ENCODE measurements around the gene TOMM20L. TPM values are rescaled to one million over a fixed set of nuclear protein-coding genes. Genes with fewer than 3 reads are reported as not detected.

Gene TOMM20L
- total and polyA plus RNA-seq, 7 experiments from 2014 or later = not detected

DNA sequence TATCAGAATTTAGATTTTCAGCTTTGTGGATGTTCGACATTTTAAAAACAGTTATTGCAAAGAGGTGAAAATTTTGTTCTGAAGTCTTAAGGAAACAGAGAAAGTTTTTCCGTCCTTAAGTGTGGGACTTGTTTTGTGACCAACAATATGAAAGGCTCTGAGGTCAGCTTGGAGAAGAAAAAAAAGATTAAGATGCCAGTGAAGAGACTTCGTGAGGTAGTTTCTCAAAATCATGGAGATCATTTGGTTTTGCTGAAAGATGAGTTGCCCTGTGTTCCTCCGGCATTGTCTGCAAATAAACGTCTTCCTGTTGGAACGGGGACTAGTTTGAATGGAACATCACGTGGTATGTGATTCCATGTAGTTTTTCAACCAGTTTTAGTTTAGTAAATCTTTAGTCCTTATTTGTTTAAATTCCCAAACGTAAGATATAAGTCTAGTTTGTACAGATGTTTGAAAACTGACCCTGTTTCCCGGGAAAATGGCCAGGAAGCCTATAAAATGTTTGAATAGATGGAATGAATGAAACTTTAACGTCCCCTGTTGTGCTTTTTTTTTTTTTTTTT, 32.5 kb downstream of the TOMM20L start:
- H3K27me3 ChIP-seq (ENCODE audit: control insufficient read depth in 2 of 2, insufficient read depth in 2 of 2, low read length in 2 of 2) = no peaks in the 10 kb centered on the region
- peak overlapping the region; percentile 82 to 100 (median 94) for H3K4me3 Mint-ChIP-seq
- peaks cover 0 to 7% (median 0%) of the 10 kb centered on the region in 11 donors for H3K9me3 Mint-ChIP-seq
- H3K9me3 ChIP-seq (ENCODE audit: control insufficient read depth in 2 of 3, low read length in 3 of 3) = no peaks in the 10 kb centered on the region
- intact Hi-C loops (cut with micrococcal nuclease) = loop anchor here (5.0 to 10.0 kb wide), 6 partner anchors 209 to 1846 kb away; partner anchors contain the start of genes PCNX4 (in 2 of the 2), AP5M1 (in 1 of the 2), DACT1 (in 1 of the 2) and DHRS7 (in 1 of the 2)
- H3K27ac Mint-ChIP-seq = peak overlapping the region; percentile 95 to 99 (median 98)
- peaks cover 13 to 17% of the 10 kb centered on the region in 2 donors for H3K4me1 ChIP-seq (ENCODE audit: control insufficient read depth in 2 of 2, insufficient read depth in 2 of 2, low read length in 2 of 2)
- DNase-seq (peak in 2 of 9 donors; percentile 10 to 12), ATAC-seq (no peak)
- H3K27ac ChIP-seq (ENCODE audit: low read depth, low read length) = peak overlapping the region; percentile 93
- H3K4me3 ChIP-seq (ENCODE audit: low read length) = peak overlapping the region; percentile 88
- H3K4me1 Mint-ChIP-seq = peaks cover 18 to 65% (median 53%) of the 10 kb centered on the region in 7 donors
- CTCF ChIA-PET = interaction anchor here (0.9 to 1.9 kb wide), 3 partner anchors 32 to 130 kb away, joined by 3 to 4 read pairs (median 4); partner anchors contain the start of gene ARID4A
- peaks cover 0 to 17% (median 3%) of the 10 kb centered on the region in 3 experiments for H3K36me3 ChIP-seq (ENCODE audit: control insufficient read depth in 2 of 3, insufficient read depth in 3 of 3, low read length in 3 of 3)
- H3K27me3 Mint-ChIP-seq = peaks cover 0 to 3% (median 0%) of the 10 kb centered on the region in 5 donors
- H3K36me3 Mint-ChIP-seq = peaks cover 0 to 14% (median 13%) of the 10 kb centered on the region in 5 donors
- POLR2A ChIA-PET = interaction anchor here (0.5 to 3.1 kb wide), 12 partner anchors 18 to 1821 kb away, joined by 3 to 49 read pairs (median 4); partner anchors contain the start of genes ARID4A, DHRS7, JKAMP and L3HYPDH

DNA sequence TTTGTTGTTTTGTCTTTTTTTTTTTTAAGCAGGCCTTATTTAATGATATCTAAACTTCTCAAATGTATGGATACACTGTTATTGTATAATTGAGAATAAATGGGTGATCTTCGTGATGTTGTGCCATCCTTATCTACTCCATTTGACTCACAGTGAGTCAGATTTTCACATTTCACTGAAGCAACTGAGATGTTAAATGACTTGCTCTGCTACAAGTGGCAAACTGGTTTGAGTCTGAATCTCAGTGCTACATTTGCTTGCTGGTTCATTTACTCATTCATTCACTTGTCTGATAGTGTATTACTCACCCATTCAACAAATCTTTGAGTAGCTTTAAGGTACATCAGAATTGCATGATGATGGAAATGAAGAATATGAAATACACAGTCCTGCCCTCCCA, 34.4 kb downstream of the TOMM20L start:
- Histone ChIP-seq H3K4me3 (ENCODE audit: low read length) (no peak overlapping the region), H3K9me3 (ENCODE audit: control insufficient read depth in 2 of 3, low read length in 3 of 3) (no peaks in the 10 kb centered on the region), H3K27ac (ENCODE audit: low read depth, low read length) (no peak overlapping the region), H3K4me1 (ENCODE audit: control insufficient read depth in 2 of 2, insufficient read depth in 2 of 2, low read length in 2 of 2) (peaks cover 13 to 17% of the 10 kb centered on the region in 2 donors), H3K36me3 (ENCODE audit: control insufficient read depth in 2 of 3, insufficient read depth in 3 of 3, low read length in 3 of 3) (peaks cover 0 to 30% (median 4%) of the 10 kb centered on the region in 3 experiments), H3K27me3 (ENCODE audit: control insufficient read depth in 2 of 2, insufficient read depth in 2 of 2, low read length in 2 of 2) (no peaks in the 10 kb centered on the region)
- Mint-ChIP-seq H3K4me3 (peak overlapping the region in 7 of 10 donors; percentile 2 to 96 (median 59)), H3K4me1 (peaks cover 12 to 62% (median 44%) of the 10 kb centered on the region in 7 donors), H3K27ac (peak overlapping the region in 3 of 9 donors; percentile 33 to 37 (median 36)), H3K9me3 (peaks cover 0 to 7% (median 0%) of the 10 kb centered on the region in 11 donors), H3K27me3 (peaks cover 0 to 3% (median 0%) of the 10 kb centered on the region in 5 donors), H3K36me3 (peaks cover 3 to 27% (median 18%) of the 10 kb centered on the region in 5 donors)
- DNase-seq (no peak), ATAC-seq (no peak)
- ChIA-PET POLR2A (interaction anchor here (0.8 to 1.6 kb wide), 2 partner anchors 24 to 34 kb away, joined by 3 to 4 read pairs; no protein-coding TSS in a partner anchor), CTCF (no interaction called here)
- intact Hi-C loops (cut with micrococcal nuclease) = no loop called here

DNA sequence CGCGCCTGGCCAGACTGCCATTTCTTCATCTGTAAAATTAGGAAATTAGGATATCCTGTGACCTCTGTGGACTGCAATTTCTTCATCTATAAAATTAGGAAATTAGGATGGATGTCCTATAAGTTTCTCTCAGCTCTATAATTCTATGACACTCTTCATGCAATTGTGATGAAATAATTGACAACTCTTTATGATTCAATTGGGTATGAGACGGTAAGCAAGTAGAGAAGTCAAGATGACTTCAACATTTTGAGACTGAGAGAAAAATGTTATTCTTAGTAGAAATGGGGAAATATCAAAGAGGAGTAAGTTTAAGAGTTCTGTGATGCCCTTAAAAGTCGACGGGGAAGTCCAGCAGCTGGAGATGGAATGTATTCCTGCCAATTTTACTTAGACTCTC, 43.7 kb downstream of the TOMM20L start:
- Histone ChIP-seq H3K9me3 (ENCODE audit: control insufficient read depth in 2 of 3, low read length in 3 of 3) (no peaks in the 10 kb centered on the region), H3K27me3 (ENCODE audit: control insufficient read depth in 2 of 2, insufficient read depth in 2 of 2, low read length in 2 of 2) (no peaks in the 10 kb centered on the region), H3K27ac (ENCODE audit: low read depth, low read length) (no peak overlapping the region), H3K4me1 (ENCODE audit: control insufficient read depth in 2 of 2, insufficient read depth in 2 of 2, low read length in 2 of 2) (no peaks in the 10 kb centered on the region), H3K36me3 (ENCODE audit: control insufficient read depth in 2 of 3, insufficient read depth in 3 of 3, low read length in 3 of 3) (peaks cover 8 to 55% (median 10%) of the 10 kb centered on the region in 3 experiments), H3K4me3 (ENCODE audit: low read length) (no peak overlapping the region)
- ATAC-seq = peak; percentile 18
- no peak for DNase-seq
- Mint-ChIP-seq H3K27ac (no peak overlapping the region), H3K4me3 (no peak overlapping the region), H3K36me3 (peaks cover 13 to 68% (median 44%) of the 10 kb centered on the region in 5 donors), H3K4me1 (peaks cover 0 to 15% (median 4%) of the 10 kb centered on the region in 7 donors), H3K27me3 (no peaks in the 10 kb centered on the region), H3K9me3 (no peaks in the 10 kb centered on the region)
- ChIA-PET POLR2A (no interaction called here), CTCF (no interaction called here)
- intact Hi-C loops (cut with micrococcal nuclease) = no loop called here

DNA sequence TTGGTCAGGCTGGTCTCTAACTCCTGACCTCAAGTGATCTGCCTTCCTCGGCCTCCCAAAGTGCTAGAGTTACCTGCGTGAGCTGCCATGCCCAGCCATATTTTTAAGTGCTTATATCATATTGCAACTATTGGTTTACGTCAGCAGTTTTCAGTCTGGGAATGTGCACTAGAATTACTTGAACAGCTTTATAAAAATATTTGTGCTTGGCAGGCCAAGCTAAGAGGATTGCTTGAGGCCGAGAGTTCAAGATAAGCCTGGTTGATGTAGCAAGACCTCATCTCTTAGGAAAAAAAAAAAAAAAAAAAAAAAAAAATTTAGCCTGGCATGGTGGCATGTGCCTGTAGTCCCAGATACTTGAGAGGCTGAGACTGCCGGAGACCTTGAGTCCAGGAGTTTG, 48.9 kb downstream of the TOMM20L start:
- no peaks in the 10 kb centered on the region for H3K27me3 ChIP-seq (ENCODE audit: control insufficient read depth in 2 of 2, insufficient read depth in 2 of 2, low read length in 2 of 2)
- DNase-seq (no peak), ATAC-seq (no peak)
- ChIA-PET POLR2A (no interaction called here), CTCF (no interaction called here)
- Mint-ChIP-seq H3K4me1 (peaks cover 0 to 2% (median 0%) of the 10 kb centered on the region in 7 donors), H3K36me3 (peaks cover 4 to 30% (median 13%) of the 10 kb centered on the region in 5 donors), H3K27me3 (no peaks in the 10 kb centered on the region), H3K27ac (no peak overlapping the region), H3K4me3 (no peak overlapping the region), H3K9me3 (no peaks in the 10 kb centered on the region)
- peaks cover 0 to 53% (median 15%) of the 10 kb centered on the region in 3 experiments for H3K36me3 ChIP-seq (ENCODE audit: control insufficient read depth in 2 of 3, insufficient read depth in 3 of 3, low read length in 3 of 3)
- no peaks in the 10 kb centered on the region for H3K9me3 ChIP-seq (ENCODE audit: control insufficient read depth in 2 of 3, low read length in 3 of 3)
- no peak overlapping the region for H3K4me3 ChIP-seq (ENCODE audit: low read length)
- H3K27ac ChIP-seq (ENCODE audit: low read depth, low read length) = no peak overlapping the region
- H3K4me1 ChIP-seq (ENCODE audit: control insufficient read depth in 2 of 2, insufficient read depth in 2 of 2, low read length in 2 of 2) = no peaks in the 10 kb centered on the region
- intact Hi-C loops (cut with micrococcal nuclease) = no loop called here

DNA sequence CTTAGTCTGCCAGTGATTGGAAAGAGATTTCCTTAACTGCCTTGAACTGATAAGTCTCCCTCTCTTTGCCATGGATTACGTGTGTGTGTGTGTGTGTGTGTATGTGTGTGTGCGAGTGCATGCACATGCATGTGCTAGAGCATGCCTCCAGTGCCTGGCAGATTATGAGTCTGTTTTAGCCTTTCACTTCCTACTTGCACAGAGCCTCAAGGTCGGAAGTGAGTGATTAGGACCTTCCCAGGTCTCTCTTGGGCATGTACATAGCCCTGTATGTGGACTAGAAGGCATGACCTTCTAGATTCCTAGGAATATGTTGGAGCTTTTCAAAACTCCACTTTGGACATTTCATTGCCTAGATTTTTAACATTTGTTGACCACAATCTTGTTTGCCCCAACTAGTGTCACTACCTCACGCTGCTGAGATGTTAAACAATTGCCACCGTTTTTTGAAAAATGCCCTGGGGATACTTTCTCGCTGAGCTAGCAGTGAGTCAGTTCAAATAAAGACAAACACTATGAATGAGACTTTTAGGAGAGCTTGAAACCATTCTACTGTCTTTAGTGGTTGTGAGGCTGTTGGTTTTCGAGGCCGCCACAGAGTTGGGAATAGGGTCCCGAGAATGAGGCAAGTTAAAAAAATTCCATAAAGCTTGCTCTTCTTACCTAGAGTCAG, 60.0 kb downstream of the TOMM20L start:
- POLR2A ChIA-PET = no interaction called here
- H3K4me3 Mint-ChIP-seq = no peak overlapping the region
- no peaks in the 10 kb centered on the region for H3K4me1 ChIP-seq (ENCODE audit: control insufficient read depth in 2 of 2, insufficient read depth in 2 of 2, low read length in 2 of 2)
- H3K4me3 ChIP-seq (ENCODE audit: low read length) = no peak overlapping the region
- CTCF ChIA-PET = no interaction called here
- H3K9me3 ChIP-seq (ENCODE audit: control insufficient read depth in 2 of 3, low read length in 3 of 3) = no peaks in the 10 kb centered on the region
- H3K4me1 Mint-ChIP-seq = peaks cover 0 to 9% (median 1%) of the 10 kb centered on the region in 7 donors
- no peak overlapping the region for H3K27ac ChIP-seq (ENCODE audit: low read depth, low read length)
- H3K36me3 Mint-ChIP-seq = peaks cover 18 to 52% (median 38%) of the 10 kb centered on the region in 5 donors
- H3K36me3 ChIP-seq (ENCODE audit: control insufficient read depth in 2 of 3, insufficient read depth in 3 of 3, low read length in 3 of 3) = peaks cover 4 to 43% (median 6%) of the 10 kb centered on the region in 3 experiments
- H3K27me3 ChIP-seq (ENCODE audit: control insufficient read depth in 2 of 2, insufficient read depth in 2 of 2, low read length in 2 of 2) = no peaks in the 10 kb centered on the region
- intact Hi-C loops (cut with micrococcal nuclease) = no loop called here
- no peak for ATAC-seq
- H3K27me3 Mint-ChIP-seq = no peaks in the 10 kb centered on the region
- DNase-seq = no peak
- no peak overlapping the region for H3K27ac Mint-ChIP-seq
- H3K9me3 Mint-ChIP-seq = peaks cover 0 to 3% (median 0%) of the 10 kb centered on the region in 11 donors

Data from naive thymus-derived CD4-positive, alpha-beta T cell (primary cell).